HCT116 (cell line): Measurements from ENCODE around the gene UACA. TPM values are rescaled to one million over a fixed set of nuclear protein-coding genes. Genes with fewer than 3 reads are reported as not detected.

ENCODE experiments used
- ATAC-seq: fragments of 200-7000 bp; cut with Tn5 transposase; 2 replicates; pipeline ENCODE4 v1.9.1; 2020; ENCODE audit warnings: mild to moderate bottlenecking, moderate library complexity
- BruUV-seq: library from RNA; stranded (reverse); fragments of 400-500 nt; replicated peaks from 2 replicates; lab custom pipeline; 2021; lab: Mats Ljungman, UMichigan
- CTCF ChIA-PET: fragments of 300-600 bp; sonication (Branson Sonifier 250); formaldehyde crosslinking; loops from one replicate; lab custom pipeline; 2021; ENCODE audit warnings: antibody characterized with exemption; lab: Charles Lee
- POLR2A ChIA-PET: fragments of 300-600, 350-600 bp; sonication (Branson Sonifier 250); formaldehyde crosslinking; loops from one replicate; lab custom pipeline; 2021; ENCODE audit warnings: antibody characterized with exemption; lab: Charles Lee
- RAD21 ChIA-PET, 2 experiments: fragments of 300-600 bp; sonication (Branson Sonifier 250); formaldehyde crosslinking; loops; one replicate each; lab custom pipeline; 2023; ENCODE audit warnings: low total read pairs in 2 of 2; ENCODE audit not compliant: uncharacterized antibody in 2 of 2, unreplicated experiment in 2 of 2, low non-redundant PET in 1 of 2; lab: Charles Lee
- DNase-seq: peaks from one replicate; pipeline ENCODE4 v3.0.0-alpha.2; 2010; ENCODE audit warnings: low read depth, low spot score
- H2AFZ ChIP-seq: fragments of 200-600 bp; shearing (Covaris generic), sonication (generic); 2 replicates; pipeline ENCODE4 v1.6.1; 2017; ENCODE audit warnings: low read depth, mixed run types, mixed read lengths, antibody characterized with exemption, low read length; ENCODE audit not compliant: poor library complexity, severe bottlenecking
- H3K27ac ChIP-seq: 2 replicates; pipeline ENCODE4 v1.5.1; 2012; ENCODE audit warnings: low read depth, low read length
- H3K27me3 ChIP-seq: fragments of 200-600 bp; sonication (generic); 2 replicates; pipeline ENCODE4 v1.6.1; 2016; ENCODE audit warnings: mixed run types, low read length, mixed read lengths; ENCODE audit not compliant: insufficient read depth
- H3K36me3 ChIP-seq, 2 experiments: fragments of 200-500 bp in 1 of 2; fragments of 200-600 bp in 1 of 2; sonication (Bioruptor generic) in 1 of 2; sonication (generic) in 1 of 2; 2 replicates each; pipeline versions ENCODE4 v1.5.1 to v1.6.1; 2014 to 2016; ENCODE audit warnings: low read length in 2 of 2, inconsistent platforms in 1 of 2, mixed read lengths in 1 of 2, mixed run types in 1 of 2; ENCODE audit not compliant: insufficient read depth in 2 of 2, control insufficient read depth in 1 of 2
- H3K4me1 ChIP-seq, 2 experiments: fragments of 200-600 bp in 1 of 2; sonication (generic) in 1 of 2; 2 replicates each; pipeline versions ENCODE4 v1.5.1 to v1.6.1; 2012 to 2017; ENCODE audit warnings: low read length in 2 of 2, inconsistent platforms in 1 of 2, mild to moderate bottlenecking in 1 of 2, mixed read lengths in 1 of 2, mixed run types in 1 of 2, moderate library complexity in 1 of 2; ENCODE audit not compliant: insufficient read depth in 2 of 2, control insufficient read depth in 1 of 2
- H3K4me2 ChIP-seq: fragments of 200-600 bp; sonication (generic); 2 replicates; pipeline ENCODE4 v1.6.1; 2017; ENCODE audit warnings: mixed run types, low read length, mixed read lengths
- H3K4me3 ChIP-seq, 2 experiments: fragments of 200-600 bp in 1 of 2; sonication (generic) in 1 of 2; replicated peaks in 1 of 2; 2 replicates each; pipeline ENCODE4 v1.5.1; 2011 to 2016; ENCODE audit warnings: low read length in 2 of 2, control low read depth in 1 of 2, low read depth in 1 of 2, mild to moderate bottlenecking in 1 of 2, mixed read lengths in 1 of 2, mixed run types in 1 of 2
- H3K79me2 ChIP-seq: fragments of 200-600 bp; sonication (generic); 2 replicates; pipeline ENCODE4 v1.6.1; 2017; ENCODE audit warnings: mild to moderate bottlenecking, mixed run types, low read length, moderate library complexity, mixed read lengths; ENCODE audit not compliant: insufficient read depth
- H3K9ac ChIP-seq: fragments of 200-600 bp; sonication (generic); 2 replicates; pipeline ENCODE4 v1.6.1; 2016; ENCODE audit warnings: low read length, mixed read lengths
- H3K9me2 ChIP-seq: fragments of 200-600 bp; sonication (generic), shearing (Covaris generic); 2 replicates; pipeline ENCODE4 v1.6.1; 2017; ENCODE audit warnings: mixed run types, mild to moderate bottlenecking, moderate library complexity; ENCODE audit not compliant: insufficient read depth
- H3K9me3 ChIP-seq, 2 experiments: fragments of 200-500 bp in 1 of 2; fragments of 200-600 bp in 1 of 2; sonication (Bioruptor generic) in 1 of 2; sonication (generic) in 1 of 2; 2 replicates each; pipeline ENCODE4 v1.6.1; 2014 to 2017; ENCODE audit warnings: low read length in 2 of 2, mixed read lengths in 2 of 2, inconsistent platforms in 1 of 2, low read depth in 1 of 2, mild to moderate bottlenecking in 1 of 2, mixed run types in 1 of 2, moderate library complexity in 1 of 2; ENCODE audit not compliant: control insufficient read depth in 1 of 2, insufficient read depth in 1 of 2
- H4K20me1 ChIP-seq: fragments of 200-600 bp; sonication (generic), shearing (Covaris generic); 2 replicates; pipeline ENCODE4 v1.6.1; 2017; ENCODE audit warnings: mixed run types, mild to moderate bottlenecking, moderate library complexity; ENCODE audit not compliant: insufficient read depth
- CBX3 ChIP-seq: IDR thresholded peaks from 2 replicates; pipeline ENCODE4 v1.6.1; 2012; ENCODE audit warnings: low read depth
- CTCF ChIP-seq, 3 experiments: fragments of 200-600 bp in 1 of 3; sonication (generic) in 1 of 3; IDR thresholded peaks in 2 of 3; conservative IDR thresholded peaks in 1 of 3; 2 replicates each; pipeline ENCODE4 v1.5.1; 2012 to 2017; ENCODE audit warnings: low read depth in 2 of 3, low read length in 2 of 3, antibody characterized with exemption in 1 of 3, borderline replicate concordance in 1 of 3, control low read depth in 1 of 3, mild to moderate bottlenecking in 1 of 3, mixed read lengths in 1 of 3, mixed run types in 1 of 3, moderate library complexity in 1 of 3; ENCODE audit not compliant: insufficient read depth in 1 of 3
- ELF1 ChIP-seq: IDR thresholded peaks from 2 replicates; pipeline ENCODE4 v1.6.1; 2012; ENCODE audit warnings: low read depth, borderline replicate concordance
- EZH2 ChIP-seq: fragments of 200-600 bp; sonication (generic); IDR thresholded peaks from 2 replicates; pipeline ENCODE4 v1.6.1; 2017; ENCODE audit warnings: antibody characterized with exemption, mixed run types
- EZH2phosphoT487 ChIP-seq: fragments of 200-600 bp; IDR thresholded peaks from 2 replicates; pipeline ENCODE4 v1.6.1; 2018; ENCODE audit warnings: antibody characterized with exemption, borderline replicate concordance
- JUND ChIP-seq: IDR thresholded peaks from 2 replicates; pipeline ENCODE4 v1.6.1; 2012
- MAX ChIP-seq: IDR thresholded peaks from 2 replicates; pipeline ENCODE4 v1.6.1; 2012
- POLR2A ChIP-seq: IDR thresholded peaks from 2 replicates; pipeline ENCODE4 v1.7.0; 2011; ENCODE audit warnings: borderline replicate concordance; ENCODE audit not compliant: insufficient read depth, insufficient read length; ENCODE audit errors: extremely low read depth
- POLR2AphosphoS5 ChIP-seq: IDR thresholded peaks from 2 replicates; pipeline ENCODE4 v1.6.1; 2011; ENCODE audit warnings: mild to moderate bottlenecking, low read depth, low read length, moderate library complexity
- REST ChIP-seq: IDR thresholded peaks from 2 replicates; pipeline ENCODE4 v1.6.1; 2012; ENCODE audit warnings: low read depth
- SIN3A ChIP-seq: IDR thresholded peaks from 2 replicates; pipeline ENCODE4 v1.6.1; 2012; ENCODE audit warnings: low read depth
- TCF7L2 ChIP-seq: IDR thresholded peaks from 2 replicates; pipeline ENCODE4 v1.7.0; 2011; ENCODE audit warnings: borderline replicate concordance, inconsistent platforms; ENCODE audit not compliant: insufficient read depth, insufficient read length; ENCODE audit errors: extremely low read depth
- YY1 ChIP-seq: IDR thresholded peaks from 2 replicates; pipeline ENCODE4 v1.6.1; 2011; ENCODE audit warnings: low read length, low read depth, moderate library complexity, mild to moderate bottlenecking; ENCODE audit not compliant: insufficient replicate concordance; ENCODE audit errors: extremely low read depth
- ZFX ChIP-seq: fragments of 450-650 bp; IDR thresholded peaks from 2 replicates; pipeline ENCODE4 v1.6.1; 2017
- ZNF274 ChIP-seq: fragments of 200-500 bp; sonication (Bioruptor generic); IDR thresholded peaks from 2 replicates; pipeline ENCODE4 v1.6.1; 2014; ENCODE audit warnings: mild to moderate bottlenecking, low read depth, low read length, inconsistent platforms
- intact Hi-C: fragments of 100-400 bp; cut with micrococcal nuclease; formaldehyde crosslinking; loops from 2 replicates; pipeline ENCODE4 v1.10.0; 2022
- total RNA-seq: library from RNA; stranded (reverse); gene quantifications from one replicate; pipeline ENCODE4 v1.2.1, GENCODE V29; 2021; ENCODE audit not compliant: unreplicated experiment

UACA gene
- total RNA-seq, 1 experiment from 2014 or later: 47.4 TPM

- TF ChIP-seq ELF1 (no peak), CBX3 (no peak), SIN3A (no peak), ZNF274 (no peak), ZFX (no peak), CTCF (IDR thresholded peaks at IDR 0.05 in 2 of 3, conservative IDR thresholded peaks at IDR 0.05 in 1 of 3; ENCODE audit: borderline replicate concordance in 1 of 3, insufficient read depth in 1 of 3, low read depth in 2 of 3, low read length in 2 of 3) (no peak), TCF7L2 (no peak), EZH2 (no peak), YY1 (no peak), POLR2A (no peak), REST (no peak), EZH2phosphoT487 (no peak), JUND (no peak), MAX (no peak), POLR2AphosphoS5 (no peak)
- BruUV-seq: no TSS peak
- Histone ChIP-seq H3K27me3 (no peaks in the 10 kb centered on the region), H3K4me1 (no peaks in the 10 kb centered on the region), H3K27ac (no peak overlapping the region), H3K9me2 (no peaks in the 10 kb centered on the region), H3K4me3 (no peak overlapping the region), H3K9ac (no peak overlapping the region), H4K20me1 (no peaks in the 10 kb centered on the region), H3K36me3 (peaks cover 0 to 2% of the 10 kb centered on the region in 2 experiments; a peak in 1 of 4 replicates), H2AFZ (no peak overlapping the region), H3K4me2 (no peak overlapping the region), H3K79me2 (no peaks in the 10 kb centered on the region), H3K9me3 (no peaks in the 10 kb centered on the region)
- no peak for DNase-seq
- ATAC-seq: no peak
- ChIA-PET CTCF (interaction anchor here (1.9 kb wide), 1 partner anchor 35 kb away, joined by 6 read pairs; no protein-coding TSS in a partner anchor), POLR2A (no interaction called here), RAD21 (no interaction called here)
- intact Hi-C loops: no loop called here
These were observed 75.9 kb downstream of the UACA start for GRCh38 chr15:70687482-70687881.
